Thymus (tissue), 11 donors: ENCODE data around the gene ANO8. TPM values are rescaled to one million over a fixed set of nuclear protein-coding genes. Genes with fewer than 3 reads are reported as not detected.
A peak's percentile ranks its signal among the peaks of the same experiment; 100 is the strongest.
"Not testable (repeated sequence)": the region's sequence is repeated elsewhere in the genome, so short reads cannot be mapped to it uniquely, and the experiment has no call there.

Experiments
- DNase-seq, 9 donors: peaks; one replicate each; pipeline ENCODE4 v3.0.0-alpha.2; 2013; ENCODE audit warnings: low spot score in 9 of 9, low read depth in 6 of 9, missing footprints in 1 of 9
- H3K27ac ChIP-seq, 2 donors: one replicate each; pipeline ENCODE4 v1.5.1; 2013; ENCODE audit warnings: control low read depth in 1 of 2, low read depth in 1 of 2, low read length in 1 of 2, mild to moderate bottlenecking in 1 of 2, moderate library complexity in 1 of 2
- H3K27me3 ChIP-seq, 2 donors: one replicate each; pipeline ENCODE4 v1.5.1; 2013; ENCODE audit warnings: low read length in 1 of 2; ENCODE audit not compliant: control insufficient read depth in 2 of 2, insufficient read depth in 1 of 2
- H3K36me3 ChIP-seq, 2 donors: one replicate each; pipeline ENCODE4 v1.5.1; 2013; ENCODE audit warnings: low read length in 1 of 2, mild to moderate bottlenecking in 1 of 2, moderate library complexity in 1 of 2; ENCODE audit not compliant: control insufficient read depth in 2 of 2, insufficient read depth in 2 of 2
- H3K4me1 ChIP-seq, 2 donors: one replicate each; pipeline ENCODE4 v1.5.1; 2013; ENCODE audit warnings: low read length in 2 of 2; ENCODE audit not compliant: control insufficient read depth in 2 of 2, insufficient read depth in 2 of 2
- H3K4me3 ChIP-seq, 2 donors: one replicate each; pipeline ENCODE4 v1.5.1; 2013; ENCODE audit warnings: low read length in 2 of 2, control low read depth in 1 of 2, mild to moderate bottlenecking in 1 of 2
- H3K9me3 ChIP-seq, 2 donors: one replicate each; pipeline ENCODE4 v1.5.1; 2013; ENCODE audit warnings: low read length in 1 of 2, mild to moderate bottlenecking in 1 of 2; ENCODE audit not compliant: control insufficient read depth in 2 of 2, insufficient read depth in 1 of 2
- WGBS: extraction: QIAGEN DNeasy Blood & Tissue Kit; methylation state at CpG from one replicate; pipeline ENCODE4 v1.1.7; 2013; 5-methylcytosine and 5-hydroxymethylcytosine counted together
- polyA plus RNA-seq: library from polyadenylated mRNA; stranded (reverse); fragments of 200-250 nt; gene quantifications from one replicate; pipeline ENCODE4 v1.2.3, GENCODE V29; 2013
- total RNA-seq: library from RNA; stranded (reverse); fragments of 120-200 nt; gene quantifications from one replicate; pipeline ENCODE4 v1.2.4, GENCODE V29; 2013
- donor health status: healthy.

Gene ANO8
- total and polyA plus RNA-seq, 2 donors: 2.2 to 13.5 TPM

DNA sequence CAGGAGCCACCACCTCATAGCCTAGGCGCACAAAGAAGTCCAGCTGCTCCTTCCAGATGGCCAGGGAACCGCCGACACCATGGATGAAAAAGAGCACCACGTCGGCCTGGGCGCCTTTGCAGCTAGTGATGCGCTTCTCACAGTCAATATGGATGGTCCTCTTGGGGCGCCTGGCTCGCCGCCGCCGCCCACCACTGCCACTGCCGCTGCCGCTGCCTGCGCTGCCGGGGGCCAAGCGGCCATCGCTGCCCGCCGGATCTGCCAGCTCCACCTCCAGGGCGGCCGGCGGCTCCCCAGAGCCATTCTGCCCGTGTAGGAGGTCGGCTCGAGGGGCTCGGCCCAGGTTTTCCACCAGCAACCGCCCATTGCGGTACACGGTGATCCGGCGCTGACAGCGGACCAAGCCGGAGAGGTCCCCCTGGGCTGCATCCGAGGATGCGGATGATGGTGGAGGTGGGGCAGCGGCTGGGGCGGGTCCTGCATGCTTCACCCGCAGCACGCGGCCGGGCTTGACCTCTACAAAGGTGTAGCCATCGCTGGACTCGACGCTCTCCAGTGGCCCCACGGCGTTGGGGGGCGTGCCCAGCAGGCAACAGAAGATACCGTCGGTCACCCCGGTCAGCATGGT, 33.5 kb downstream of the ANO8 start:
- H3K9me3 ChIP-seq: peaks cover 0 to 11% of the 10 kb centered on the region in 2 donors
- DNase-seq: no peak
- WGBS: 98% methylated on average over 51 of the region's 51 CpGs
- H3K4me1 ChIP-seq: peaks cover 20 to 35% of the 10 kb centered on the region in 2 donors
- H3K27ac ChIP-seq: no peak overlapping the region
- no peak overlapping the region for H3K4me3 ChIP-seq
- H3K36me3 ChIP-seq: peaks cover 13 to 21% of the 10 kb centered on the region in 2 donors
- H3K27me3 ChIP-seq: no peaks in the 10 kb centered on the region

DNA sequence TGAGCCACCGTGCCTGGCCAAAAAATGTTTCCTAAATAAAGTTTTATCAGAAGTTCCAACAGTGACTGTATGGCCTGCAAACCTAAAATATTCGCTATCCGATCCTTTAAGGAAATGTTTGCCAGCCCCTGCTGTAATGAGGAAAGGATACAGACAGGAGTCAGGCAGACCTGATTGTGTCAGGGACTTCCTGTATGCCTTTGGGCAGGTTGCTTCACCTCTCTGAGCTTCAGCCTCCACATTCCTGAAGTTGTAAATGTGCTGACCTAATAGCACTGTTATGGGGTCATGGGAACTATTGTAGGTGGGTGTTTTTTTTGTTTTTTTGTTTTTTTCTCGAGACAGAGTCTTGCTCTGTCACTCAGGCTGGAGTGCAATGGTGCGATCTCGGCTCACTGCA, 37.7 kb downstream of the ANO8 start:
- Histone ChIP-seq H3K27me3 (no peaks in the 10 kb centered on the region), H3K36me3 (peaks cover 15 to 28% of the 10 kb centered on the region in 2 donors), H3K27ac (no peak overlapping the region), H3K4me3 (no peak overlapping the region), H3K9me3 (peaks cover 0 to 13% of the 10 kb centered on the region in 2 donors), H3K4me1 (peaks cover 7 to 10% of the 10 kb centered on the region in 2 donors)
- no peak for DNase-seq
- WGBS: 97% methylated on average over 6 of the region's 6 CpGs

DNA sequence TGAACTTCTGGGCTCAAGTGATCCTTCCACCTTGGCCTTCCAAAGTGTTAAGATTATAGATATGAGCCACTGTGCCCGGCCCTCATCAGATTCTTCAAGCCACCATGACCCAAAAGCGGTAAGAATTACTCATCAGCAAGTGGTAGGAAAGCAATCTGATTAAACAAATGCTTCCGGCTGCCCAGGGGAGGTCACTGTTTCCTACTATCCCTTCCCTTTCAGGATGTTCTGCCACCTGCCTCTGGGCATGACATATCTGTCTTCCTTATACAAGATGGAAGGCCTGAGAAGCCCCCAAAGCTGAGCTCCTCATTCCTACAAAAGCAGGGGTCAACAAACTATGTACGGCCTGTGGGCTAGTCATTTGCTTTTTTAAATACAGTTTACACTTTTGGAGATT, 38.4 kb downstream of the ANO8 start:
- no peaks in the 10 kb centered on the region for H3K27me3 ChIP-seq
- peaks cover 15 to 26% of the 10 kb centered on the region in 2 donors for H3K36me3 ChIP-seq
- no peak overlapping the region for H3K4me3 ChIP-seq
- peaks cover 7 to 10% of the 10 kb centered on the region in 2 donors for H3K4me1 ChIP-seq
- DNase-seq: no peak
- 95% methylated on average over 4 of the region's 4 CpGs for WGBS
- H3K27ac ChIP-seq: no peak overlapping the region
- peaks cover 0 to 13% of the 10 kb centered on the region in 2 donors for H3K9me3 ChIP-seq

DNA sequence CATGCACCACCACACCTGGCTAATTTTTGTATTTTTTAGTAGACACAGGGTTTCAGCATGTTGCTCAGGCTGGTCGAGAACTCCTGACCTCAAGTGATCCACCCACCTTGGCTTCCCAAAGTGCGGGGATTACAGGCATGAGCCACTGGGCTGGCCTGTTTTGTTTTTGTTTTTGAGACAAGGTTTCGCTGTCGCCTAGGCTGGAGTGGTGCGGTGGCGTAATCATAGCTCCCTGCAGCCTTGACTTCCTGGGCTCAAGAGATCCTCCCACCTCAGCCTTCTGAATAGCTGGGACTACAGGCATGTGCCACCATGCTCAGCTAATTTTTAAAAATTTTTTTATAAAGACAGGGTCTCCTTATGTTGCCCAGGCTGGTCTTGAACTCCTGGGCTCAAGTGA, 39.1 kb downstream of the ANO8 start:
- H3K9me3 ChIP-seq: peaks cover 0 to 13% of the 10 kb centered on the region in 2 donors
- not testable (repeated sequence) for DNase-seq, H3K4me3 ChIP-seq, H3K27ac ChIP-seq, H3K27me3 ChIP-seq
- H3K4me1 ChIP-seq: peaks cover 7 to 10% of the 10 kb centered on the region in 2 donors
- WGBS: 98% methylated on average over 6 of the region's 6 CpGs
- peaks cover 15 to 19% of the 10 kb centered on the region in 2 donors for H3K36me3 ChIP-seq

DNA sequence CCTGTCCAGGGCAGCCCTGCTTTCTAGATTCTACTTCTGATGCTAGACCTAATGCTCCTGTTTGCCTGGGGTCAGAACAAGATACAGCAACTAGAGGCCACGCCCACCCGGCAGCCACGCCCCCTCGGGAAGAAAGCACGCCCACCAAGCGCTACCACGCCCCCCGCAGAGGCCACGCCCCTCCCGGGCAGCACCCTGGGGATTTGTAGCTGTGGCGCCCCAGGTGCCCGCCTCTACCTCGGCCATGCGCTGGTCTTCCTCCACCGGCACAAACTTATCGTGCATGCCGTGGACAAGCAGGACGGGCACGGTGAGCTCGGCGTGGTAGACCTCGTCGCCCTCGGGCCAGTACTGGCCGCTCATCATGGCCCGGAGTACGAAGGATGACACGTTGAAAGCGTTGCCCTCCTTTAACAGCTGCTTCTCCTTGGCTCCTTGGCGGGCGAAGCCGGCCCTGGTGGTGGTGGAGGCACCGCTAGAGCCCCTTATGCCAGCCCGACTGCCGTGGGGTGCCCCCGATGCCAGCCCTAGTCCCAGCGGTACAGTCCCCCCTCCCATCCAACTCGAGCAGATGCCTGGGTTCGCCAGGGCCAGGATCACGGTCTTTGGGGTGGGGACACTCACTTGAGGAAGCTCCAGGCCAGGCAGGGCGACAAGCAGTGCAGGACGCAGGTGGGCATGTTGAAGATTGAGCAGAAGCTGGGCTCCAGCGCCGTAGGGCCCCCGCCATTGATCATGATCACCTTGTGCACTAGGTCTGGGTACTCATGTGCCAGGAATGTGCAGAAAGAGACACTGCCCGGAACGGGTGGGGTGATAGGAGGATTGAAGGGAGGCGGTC, 40.4 kb downstream of the ANO8 start:
- no peak for DNase-seq
- Histone ChIP-seq H3K27ac (no peak overlapping the region), H3K4me1 (peaks cover 7 to 10% of the 10 kb centered on the region in 2 donors), H3K9me3 (peaks cover 0 to 13% of the 10 kb centered on the region in 2 donors), H3K4me3 (no peak overlapping the region), H3K27me3 (peaks cover 0 to 3% of the 10 kb centered on the region in 2 donors), H3K36me3 (peaks cover 15 to 16% of the 10 kb centered on the region in 2 donors)
- 92% methylated on average over 48 of the region's 48 CpGs for WGBS

DNA sequence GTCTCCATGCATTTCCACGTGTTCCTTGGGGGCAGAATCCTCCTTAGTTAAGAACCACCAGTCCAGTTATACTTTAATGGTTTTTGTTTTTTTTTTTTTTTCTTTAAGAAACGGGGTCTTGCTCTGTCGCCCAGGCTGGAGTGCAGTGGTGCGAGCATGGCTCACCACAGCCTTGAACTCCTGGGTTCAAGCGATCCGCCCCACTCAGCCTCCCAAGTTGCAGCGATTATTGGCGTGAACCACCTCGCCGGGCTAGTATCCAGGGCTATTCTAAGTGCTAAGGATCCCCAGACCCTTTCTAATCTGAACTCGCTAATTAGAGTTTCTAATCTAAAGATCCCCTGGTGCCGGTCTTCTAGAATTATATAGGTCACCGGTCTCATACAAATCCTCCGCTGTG, 41.0 kb downstream of the ANO8 start:
- Histone ChIP-seq H3K27me3 (peaks cover 0 to 3% of the 10 kb centered on the region in 2 donors), H3K4me1 (peaks cover 7 to 10% of the 10 kb centered on the region in 2 donors), H3K9me3 (peaks cover 0 to 11% of the 10 kb centered on the region in 2 donors), H3K27ac (no peak overlapping the region), H3K36me3 (peaks cover 13 to 15% of the 10 kb centered on the region in 2 donors), H3K4me3 (no peak overlapping the region)
- DNase-seq: no peak
- WGBS: 97% methylated on average over 14 of the region's 14 CpGs

DNA sequence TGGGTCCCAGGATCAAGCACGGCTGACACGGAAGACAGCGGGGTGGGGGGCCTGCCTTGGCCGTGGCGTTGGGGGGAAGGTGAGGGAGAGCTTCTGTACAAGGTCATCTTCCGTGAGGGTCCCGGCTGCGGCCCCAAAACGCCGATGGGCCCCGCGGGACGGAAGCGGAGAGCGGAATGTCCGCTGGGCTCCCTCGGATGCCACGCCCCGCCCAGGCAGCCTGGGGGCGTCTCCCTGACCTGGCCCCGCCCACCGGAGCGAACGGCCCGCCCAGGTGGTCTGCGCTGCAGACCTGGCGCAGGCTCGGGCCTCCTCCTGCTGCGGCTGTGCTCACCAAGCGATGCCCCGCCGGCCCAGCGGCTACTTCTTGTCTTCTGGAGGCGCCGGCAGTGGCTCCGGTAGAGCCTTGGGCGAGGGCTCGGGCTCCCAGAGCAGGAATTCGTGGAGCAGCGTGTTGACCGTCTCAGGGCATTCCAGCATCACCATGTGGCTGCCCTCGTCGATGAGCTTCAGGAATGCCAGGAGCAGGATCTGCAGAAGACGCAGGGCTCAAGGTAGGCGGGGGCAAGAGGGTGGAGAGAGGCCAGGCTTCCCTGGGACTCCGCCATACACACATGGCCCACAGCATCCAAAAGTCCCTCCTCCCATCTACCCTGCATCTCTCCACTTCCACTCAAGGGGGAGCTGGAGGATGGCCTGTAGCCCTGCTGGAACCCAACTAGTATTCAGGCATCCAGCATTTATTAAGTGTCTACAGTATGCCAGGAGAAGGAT, 42.2 kb downstream of the ANO8 start:
- H3K9me3 ChIP-seq: peaks cover 0 to 4% of the 10 kb centered on the region in 2 donors
- WGBS: 3% methylated on average over 46 of the region's 46 CpGs
- H3K4me3 ChIP-seq: peak overlapping the region; percentile 51 to 55
- peak overlapping the region in 1 of 2 donors; percentile 17 for H3K27ac ChIP-seq
- H3K27me3 ChIP-seq: peaks cover 0 to 3% of the 10 kb centered on the region in 2 donors
- peaks cover 6 to 10% of the 10 kb centered on the region in 2 donors for H3K36me3 ChIP-seq
- peak in 4 of 9 donors; percentile 68 to 87 (median 74) for DNase-seq
- H3K4me1 ChIP-seq: peaks cover 7 to 10% of the 10 kb centered on the region in 2 donors

DNA sequence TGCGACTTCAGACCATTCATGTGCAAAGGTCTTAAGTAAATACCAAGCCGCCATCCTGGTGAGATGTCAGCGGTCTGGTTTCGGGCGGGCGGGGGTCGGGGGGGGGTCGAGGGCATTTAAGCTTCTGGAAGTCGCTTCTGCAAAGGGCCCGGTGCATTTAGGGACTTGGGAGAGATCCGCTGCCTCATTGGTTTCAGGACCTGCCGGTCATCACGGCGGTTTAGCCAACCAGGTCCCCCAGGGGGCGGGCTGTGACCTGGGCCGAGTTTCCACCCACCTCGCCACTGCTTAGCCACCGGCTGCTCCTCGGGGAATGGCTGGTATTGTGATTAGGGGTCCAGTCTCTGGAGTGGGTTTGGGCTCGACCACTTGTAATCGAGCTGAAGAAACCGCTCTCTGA, 45.2 kb downstream of the ANO8 start:
- H3K4me1 ChIP-seq: peaks cover 7 to 10% of the 10 kb centered on the region in 2 donors
- 19% methylated on average over 22 of the region's 22 CpGs for whole genome bisulfite sequencing
- H3K27ac ChIP-seq: no peak overlapping the region
- H3K27me3 ChIP-seq: peaks cover 0 to 3% of the 10 kb centered on the region in 2 donors
- H3K9me3 ChIP-seq: peaks cover 0 to 4% of the 10 kb centered on the region in 2 donors
- DNase-seq: peak in 1 of 9 donors; percentile 61
- no peak overlapping the region for H3K4me3 ChIP-seq
- peaks cover 2 to 5% of the 10 kb centered on the region in 2 donors for H3K36me3 ChIP-seq
